Uterus (tissue), 4 donors: ENCODE results near the gene KNSTRN. TPM values are rescaled to one million over a fixed set of nuclear protein-coding genes. Genes with fewer than 3 reads are reported as not detected.

Source experiments
- DNase-seq, 2 donors: peaks; one replicate each; pipeline ENCODE4 v3.0.0-alpha.2; 2019 to 2020
- H3K27ac ChIP-seq, 2 donors: fragments of 200-600 bp; sonication (generic); 1 replicate in 1 of 2; 2 replicates in 1 of 2; pipeline ENCODE4 v1.5.1; 2016 to 2018
- H3K27me3 ChIP-seq, 2 donors: fragments of 200-600 bp; sonication (generic); one replicate each; pipeline ENCODE4 v1.5.1; 2018 to 2019; ENCODE audit warnings: control low read depth in 1 of 2
- H3K36me3 ChIP-seq, 2 donors: fragments of 200-600 bp; sonication (generic); one replicate each; pipeline ENCODE4 v1.5.1; 2019; ENCODE audit warnings: control low read depth in 1 of 2
- H3K4me1 ChIP-seq, 2 donors: fragments of 200-600 bp; sonication (generic); one replicate each; pipeline ENCODE4 v1.5.1; 2018 to 2019; ENCODE audit warnings: control low read depth in 1 of 2
- H3K4me3 ChIP-seq, 2 donors: fragments of 200-600 bp; sonication (generic); 1 replicate in 1 of 2; 2 replicates in 1 of 2; pipeline ENCODE4 v1.5.1; 2018 to 2019; ENCODE audit warnings: mild to moderate bottlenecking in 1 of 2
- H3K9me3 ChIP-seq, 2 donors: fragments of 200-600 bp; sonication (generic); one replicate each; pipeline ENCODE4 v1.5.1; 2019; ENCODE audit warnings: control low read depth in 1 of 2
- POLR2A ChIP-seq, 2 donors: fragments of 450-650 bp; IDR thresholded peaks; one replicate each; pipeline ENCODE4 v1.6.1; 2016; ENCODE audit warnings: antibody characterized with exemption in 2 of 2, mild to moderate bottlenecking in 1 of 2, moderate library complexity in 1 of 2
- intact Hi-C: fragments of 100-400 bp; cut with DNase I; formaldehyde crosslinking; loops from one replicate; pipeline ENCODE4 v1.15.1; 2023; ENCODE audit warnings: low total_unique reads
- total RNA-seq, 4 donors: library from RNA; depleted of rRNA in 3 of 4; stranded (reverse); fragments of >200 nt in 3 of 4; gene quantifications; one replicate each; pipeline versions ENCODE4 v1.1.0 to v1.2.4, GENCODE V29; 2014 to 2023
- TF ChIP-seq, protein P1 (sequence below), 4 experiments: fragments of 200-600 bp in 2 of 4; fragments of 450-650 bp in 2 of 4; sonication (generic) in 2 of 4; IDR thresholded peaks; one replicate each; pipeline ENCODE4 v1.5.1; 2016 to 2019; ENCODE audit warnings: antibody characterized with exemption in 4 of 4, mild to moderate bottlenecking in 2 of 4, moderate library complexity in 1 of 4
- donor health status: DM: yes; HTN: yes; CAD: no.

KNSTRN gene
- total RNA-seq, 4 donors from 2014 or later: 2.1 to 23.5 (median 9.7) TPM

GRCh38 chr15:40436892-40437751 lies 54.6 kb downstream of the KNSTRN start:
- H3K9me3 ChIP-seq: no peaks in the 10 kb centered on the region
- H3K36me3 ChIP-seq: no peaks in the 10 kb centered on the region
- peaks cover 0 to 11% of the 10 kb centered on the region in 2 donors for H3K4me1 ChIP-seq
- H3K27ac ChIP-seq: no peak overlapping the region
- TF ChIP-seq POLR2A (IDR thresholded peaks at IDR 0.05): no peak
- TF ChIP-seq, protein P1, sequence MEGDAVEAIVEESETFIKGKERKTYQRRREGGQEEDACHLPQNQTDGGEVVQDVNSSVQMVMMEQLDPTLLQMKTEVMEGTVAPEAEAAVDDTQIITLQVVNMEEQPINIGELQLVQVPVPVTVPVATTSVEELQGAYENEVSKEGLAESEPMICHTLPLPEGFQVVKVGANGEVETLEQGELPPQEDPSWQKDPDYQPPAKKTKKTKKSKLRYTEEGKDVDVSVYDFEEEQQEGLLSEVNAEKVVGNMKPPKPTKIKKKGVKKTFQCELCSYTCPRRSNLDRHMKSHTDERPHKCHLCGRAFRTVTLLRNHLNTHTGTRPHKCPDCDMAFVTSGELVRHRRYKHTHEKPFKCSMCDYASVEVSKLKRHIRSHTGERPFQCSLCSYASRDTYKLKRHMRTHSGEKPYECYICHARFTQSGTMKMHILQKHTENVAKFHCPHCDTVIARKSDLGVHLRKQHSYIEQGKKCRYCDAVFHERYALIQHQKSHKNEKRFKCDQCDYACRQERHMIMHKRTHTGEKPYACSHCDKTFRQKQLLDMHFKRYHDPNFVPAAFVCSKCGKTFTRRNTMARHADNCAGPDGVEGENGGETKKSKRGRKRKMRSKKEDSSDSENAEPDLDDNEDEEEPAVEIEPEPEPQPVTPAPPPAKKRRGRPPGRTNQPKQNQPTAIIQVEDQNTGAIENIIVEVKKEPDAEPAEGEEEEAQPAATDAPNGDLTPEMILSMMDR (IDR thresholded peaks at IDR 0.05): no peak
- H3K4me3 ChIP-seq: peak overlapping the region; percentile 30 to 37
- H3K27me3 ChIP-seq: no peaks in the 10 kb centered on the region
- no peak for DNase-seq
- intact Hi-C loops: no loop called here

- Histone ChIP-seq H3K36me3 (no peaks in the 10 kb centered on the region), H3K27ac (no peak overlapping the region), H3K9me3 (no peaks in the 10 kb centered on the region), H3K4me1 (peaks cover 0 to 11% of the 10 kb centered on the region in 2 donors), H3K4me3 (no peak overlapping the region), H3K27me3 (no peaks in the 10 kb centered on the region)
- TF ChIP-seq, protein P1 (IDR thresholded peaks at IDR 0.05): no peak
- no peak for TF ChIP-seq POLR2A (IDR thresholded peaks at IDR 0.05)
- intact Hi-C loops: no loop called here
- no peak for DNase-seq
These were observed 55.5 kb downstream of the KNSTRN start for GRCh38 chr15:40437752-40438687.

DNA sequence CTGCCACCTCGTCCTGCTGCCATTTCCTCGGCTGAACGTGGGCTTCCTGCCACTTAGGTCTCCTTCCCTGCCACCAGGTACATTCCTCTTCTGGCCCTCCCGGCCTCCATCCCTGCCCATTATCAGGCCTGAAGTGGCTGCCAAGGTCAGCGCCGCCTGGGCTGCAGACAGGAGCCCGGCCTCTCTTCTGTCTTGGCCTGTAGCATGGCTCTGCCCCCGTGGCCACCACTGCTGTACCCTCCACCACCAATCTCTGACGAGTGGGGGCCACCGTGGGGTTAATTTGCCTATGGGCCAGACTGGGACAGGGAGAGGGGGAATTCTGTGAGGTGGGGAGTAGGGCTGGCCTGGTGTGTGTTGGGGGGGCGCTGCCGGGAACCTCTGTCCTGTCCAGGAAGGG lies 56.2 kb downstream of the KNSTRN start:
- no peak for DNase-seq
- Histone ChIP-seq H3K27ac (no peak overlapping the region), H3K36me3 (no peaks in the 10 kb centered on the region), H3K4me3 (no peak overlapping the region), H3K27me3 (no peaks in the 10 kb centered on the region), H3K9me3 (no peaks in the 10 kb centered on the region), H3K4me1 (peaks cover 0 to 11% of the 10 kb centered on the region in 2 donors)
- intact Hi-C loops: no loop called here
- no peak for TF ChIP-seq POLR2A (IDR thresholded peaks at IDR 0.05)
- TF ChIP-seq, protein P1 (IDR thresholded peaks at IDR 0.05): no peak

- no peaks in the 10 kb centered on the region for H3K27me3 ChIP-seq
- TF ChIP-seq, protein P1 (IDR thresholded peaks at IDR 0.05): no peak
- no peak for TF ChIP-seq POLR2A (IDR thresholded peaks at IDR 0.05)
- H3K9me3 ChIP-seq: no peaks in the 10 kb centered on the region
- H3K27ac ChIP-seq: peak overlapping the region in 1 of 2 donors; percentile 55
- intact Hi-C loops: no loop called here
- no peak for DNase-seq
- H3K36me3 ChIP-seq: no peaks in the 10 kb centered on the region
- peaks cover 0 to 11% of the 10 kb centered on the region in 2 donors for H3K4me1 ChIP-seq
- H3K4me3 ChIP-seq: peak overlapping the region; percentile 56 to 99
These were observed 57.0 kb downstream of the KNSTRN start for GRCh38 chr15:40439461-40439959.
